Measurements from ENCODE around the gene C1QTNF6.
A peak's percentile ranks its signal among the peaks of the same experiment; 100 is the strongest.
"Not testable (repeated sequence)": the region's sequence is repeated elsewhere in the genome, so short reads cannot be mapped to it uniquely, and the experiment has no call there.

The C1QTNF6 gene

DNA sequence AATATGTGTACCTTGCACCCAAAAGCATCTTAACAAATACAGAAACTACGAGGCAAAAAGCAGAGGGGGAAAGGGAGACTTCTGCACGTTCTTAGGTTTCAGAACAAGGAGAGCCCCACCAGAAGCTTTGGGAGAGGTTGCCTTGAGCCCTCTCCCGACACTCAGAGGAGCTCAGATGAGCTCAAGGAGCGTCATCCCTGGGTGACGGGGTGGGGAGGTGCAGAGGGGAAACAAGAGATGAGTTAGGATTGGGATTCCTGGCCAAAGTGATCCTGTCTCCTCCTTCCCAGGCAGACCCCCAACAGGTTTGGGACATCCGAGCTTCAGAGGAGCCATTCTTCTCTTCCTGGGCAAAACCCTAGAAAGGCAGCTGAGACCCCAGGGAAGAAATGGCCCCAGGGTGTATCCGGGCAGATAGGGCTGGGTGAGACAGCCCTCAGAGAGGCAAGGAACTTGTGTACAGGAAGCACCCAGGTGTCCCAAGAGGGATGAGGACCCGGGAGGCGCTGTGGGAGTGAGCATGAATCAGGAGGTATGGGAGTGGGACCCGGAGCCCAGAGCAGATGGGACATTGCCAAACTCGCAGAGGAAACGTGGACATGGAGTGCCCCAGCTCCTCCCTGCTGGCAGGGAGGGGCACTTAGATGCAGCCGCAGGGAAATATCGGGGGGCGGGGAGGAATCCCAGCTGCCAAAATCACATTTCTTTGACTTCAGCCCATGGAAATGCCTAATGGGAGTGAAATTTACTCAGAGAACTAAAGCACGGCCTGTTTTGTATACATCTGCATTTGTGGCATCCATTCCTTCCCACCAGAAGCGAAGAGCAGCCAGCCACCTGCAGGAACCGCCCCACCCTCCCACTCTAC is 12.4 kb downstream of the C1QTNF6 start:
- DNase-seq, result no peak

GRCh38 chr22:37174964-37175363 is 13.1 kb downstream of the C1QTNF6 start:
- DNase-seq, result no peak

- no peak for DNase-seq
Measured at GRCh38 chr22:37173709-37174108, 14.3 kb downstream of the C1QTNF6 start.

DNA sequence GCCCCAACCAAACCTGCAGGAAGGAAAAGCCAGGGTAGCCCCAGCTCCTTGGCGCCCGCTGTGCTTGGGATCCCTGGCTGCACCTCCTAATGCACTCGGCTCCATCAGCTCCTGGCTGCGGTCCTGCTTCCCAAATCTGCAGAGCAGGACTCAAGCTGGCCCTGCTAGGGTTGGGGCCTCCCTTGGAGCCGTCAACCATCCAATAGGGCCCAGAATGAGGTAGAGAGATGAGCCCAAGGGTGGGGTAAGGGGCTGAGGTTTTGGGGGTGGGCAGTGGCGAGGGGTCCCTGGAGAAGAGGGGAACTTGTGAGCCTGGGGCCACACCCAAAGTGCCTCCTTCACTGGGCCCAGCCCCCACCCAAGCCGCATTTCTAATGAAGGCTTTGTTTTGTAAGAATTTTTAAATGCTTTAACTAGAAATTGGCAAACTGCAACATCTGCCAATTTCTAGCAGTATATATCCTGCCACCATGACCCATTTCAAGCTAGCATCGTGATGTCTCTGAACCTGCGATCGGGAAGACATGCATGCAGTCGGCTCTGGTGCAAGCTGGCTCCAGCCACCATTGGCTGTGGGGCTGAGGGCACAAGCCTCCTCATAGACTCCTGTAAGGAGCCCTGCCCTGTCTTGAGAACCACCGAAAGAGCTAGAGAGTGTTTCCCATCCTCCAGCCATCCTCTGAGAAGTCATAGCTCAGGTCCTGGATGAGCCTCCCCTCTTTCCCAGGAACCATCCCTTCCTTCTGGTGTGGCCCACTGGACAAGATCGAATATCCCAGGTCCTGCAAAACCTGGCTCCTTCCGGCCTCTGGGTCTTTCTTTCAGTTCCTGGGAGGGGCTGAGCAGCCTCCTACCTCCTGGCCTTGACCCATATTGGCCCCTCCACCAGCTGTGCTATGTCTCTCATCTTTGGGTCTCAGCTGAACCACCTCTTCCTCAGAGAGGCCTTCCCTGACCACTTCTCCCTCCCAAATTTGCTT is 15.5 kb downstream of the C1QTNF6 start:
- no peak for DNase-seq

- DNase-seq, result no peak
Measured at GRCh38 chr22:37171662-37172061, 16.4 kb downstream of the C1QTNF6 start.

DNA sequence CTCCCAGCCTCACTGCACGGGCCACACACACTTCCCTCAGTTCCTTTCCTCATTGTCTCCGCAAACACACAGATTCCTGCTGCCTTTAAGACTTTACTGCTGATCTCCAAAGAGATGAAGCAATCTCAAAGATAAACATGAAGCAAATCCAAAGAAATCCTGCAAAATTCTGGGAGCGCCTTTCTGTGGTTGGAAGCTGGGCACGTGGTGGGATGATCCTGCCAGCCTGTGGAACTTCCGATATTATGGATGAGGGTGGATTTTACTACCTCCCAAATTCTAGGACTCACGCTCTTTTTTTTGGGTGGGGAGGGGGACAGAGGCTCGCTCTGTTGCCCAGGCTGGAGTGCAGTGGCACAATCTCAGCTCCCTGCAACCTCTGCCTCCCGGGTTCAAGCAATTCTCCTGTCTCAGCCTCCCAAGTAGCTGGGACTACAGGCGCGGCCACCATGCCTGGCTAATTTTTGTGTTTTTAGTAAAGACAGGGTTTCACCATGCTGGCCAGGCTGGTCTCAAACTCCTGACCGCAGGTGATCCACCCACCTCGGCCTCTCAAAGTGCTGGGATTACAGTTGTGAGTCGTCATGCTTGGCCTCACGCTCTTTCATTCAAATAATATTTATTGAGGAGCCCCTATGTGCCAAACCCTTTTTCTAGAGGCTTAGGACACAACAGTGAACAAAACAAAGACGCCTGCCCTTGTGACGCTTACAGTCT is 17.2 kb downstream of the C1QTNF6 start:
- DNase-seq, result not testable (repeated sequence)

- DNase-seq, result no peak
Measured at GRCh38 chr22:37169947-37170688, 17.9 kb downstream of the C1QTNF6 start.

GRCh38 chr22:37169406-37169805 is 18.6 kb downstream of the C1QTNF6 start:
- DNase-seq, result no peak

GRCh38 chr22:37167981-37168647 is 19.9 kb downstream of the C1QTNF6 start:
- no peak for DNase-seq

GRCh38 chr22:37167176-37167980 is 20.7 kb downstream of the C1QTNF6 start:
- DNase-seq, result no peak

GRCh38 chr22:37166675-37167066 is 21.4 kb downstream of the C1QTNF6 start:
- peak; percentile 52 for DNase-seq

GRCh38 chr22:37165940-37166674 is 21.9 kb downstream of the C1QTNF6 start:
- no peak for DNase-seq

- DNase-seq, result no peak
Measured at GRCh38 chr22:37165066-37165465, 23.0 kb downstream of the C1QTNF6 start.

DNA sequence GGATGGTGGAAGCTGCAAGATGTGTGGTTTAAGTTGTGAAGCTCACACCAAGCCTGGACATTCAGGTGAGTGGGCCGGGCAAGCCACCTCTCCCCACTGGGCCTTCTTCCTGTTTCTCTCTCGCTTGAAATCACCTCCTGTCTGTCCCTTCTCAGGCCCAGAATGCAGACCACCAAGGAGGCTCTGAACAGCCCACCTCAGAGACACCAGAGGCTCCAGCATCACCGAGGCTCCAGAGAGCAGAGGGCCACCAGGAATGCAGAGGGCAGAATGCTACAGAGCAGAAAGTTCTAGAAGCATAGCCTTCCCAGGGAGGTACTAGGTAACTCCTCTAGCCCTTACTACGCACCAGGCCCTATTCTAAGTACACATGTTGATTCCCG is 23.6 kb downstream of the C1QTNF6 start:
- DNase-seq, result no peak

GRCh38 chr22:37163575-37164504 is 24.2 kb downstream of the C1QTNF6 start:
- no peak for DNase-seq

- DNase-seq, result no peak
Measured at GRCh38 chr22:37163096-37163489, 25.0 kb downstream of the C1QTNF6 start.

DNA sequence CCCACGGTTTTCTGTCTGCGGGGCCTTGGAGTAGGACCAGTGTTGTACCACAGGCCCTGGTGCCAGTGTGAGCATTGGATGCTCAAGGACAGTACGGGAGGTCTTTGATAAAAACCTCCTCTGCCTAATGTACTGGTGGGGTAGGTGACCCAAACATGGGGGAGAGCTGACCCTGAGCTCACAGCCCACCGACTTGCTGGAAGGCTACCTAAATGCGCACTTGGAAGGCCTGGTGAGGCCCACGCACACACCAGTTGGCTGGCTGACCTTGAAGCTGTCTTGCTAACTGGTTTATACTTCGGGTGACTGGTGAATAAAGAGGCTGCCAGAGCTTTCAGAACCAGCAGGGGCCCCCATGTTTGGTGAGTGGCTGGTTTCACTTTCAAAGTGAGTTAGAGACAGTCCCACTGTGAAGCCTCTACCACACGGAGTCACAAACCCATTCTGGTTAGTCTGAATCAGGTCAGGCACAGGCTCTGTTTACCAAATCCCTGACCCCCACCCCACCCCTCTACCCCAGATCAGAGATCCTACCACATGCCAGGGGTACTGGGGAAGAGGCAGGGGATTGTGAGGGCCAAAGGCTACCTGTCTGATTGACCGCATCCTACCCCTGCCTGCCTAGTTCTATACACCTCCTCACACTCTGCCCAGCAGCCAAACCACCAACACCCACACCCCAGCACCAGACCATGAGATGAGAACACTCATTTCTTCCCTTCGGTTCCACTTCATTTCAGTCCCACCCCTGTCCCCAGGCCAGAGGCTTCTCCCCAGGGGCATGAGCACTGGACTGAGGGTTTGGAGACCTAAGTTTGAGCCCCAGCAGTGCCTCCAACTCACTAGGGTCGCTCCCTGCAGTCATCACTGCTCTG is 25.6 kb downstream of the C1QTNF6 start:
- DNase-seq, result no peak

GRCh38 chr22:37161443-37161842 is 26.6 kb downstream of the C1QTNF6 start:
- DNase-seq, result no peak
